ENCODE data around the gene NIPA2. TPM values are rescaled to one million over a fixed set of nuclear protein-coding genes. Genes with fewer than 3 reads are reported as not detected.

The NIPA2 gene
- total RNA-seq, 4 donors from 2014 or later = 22.5 to 36.4 (median 35.2) TPM

DNA sequence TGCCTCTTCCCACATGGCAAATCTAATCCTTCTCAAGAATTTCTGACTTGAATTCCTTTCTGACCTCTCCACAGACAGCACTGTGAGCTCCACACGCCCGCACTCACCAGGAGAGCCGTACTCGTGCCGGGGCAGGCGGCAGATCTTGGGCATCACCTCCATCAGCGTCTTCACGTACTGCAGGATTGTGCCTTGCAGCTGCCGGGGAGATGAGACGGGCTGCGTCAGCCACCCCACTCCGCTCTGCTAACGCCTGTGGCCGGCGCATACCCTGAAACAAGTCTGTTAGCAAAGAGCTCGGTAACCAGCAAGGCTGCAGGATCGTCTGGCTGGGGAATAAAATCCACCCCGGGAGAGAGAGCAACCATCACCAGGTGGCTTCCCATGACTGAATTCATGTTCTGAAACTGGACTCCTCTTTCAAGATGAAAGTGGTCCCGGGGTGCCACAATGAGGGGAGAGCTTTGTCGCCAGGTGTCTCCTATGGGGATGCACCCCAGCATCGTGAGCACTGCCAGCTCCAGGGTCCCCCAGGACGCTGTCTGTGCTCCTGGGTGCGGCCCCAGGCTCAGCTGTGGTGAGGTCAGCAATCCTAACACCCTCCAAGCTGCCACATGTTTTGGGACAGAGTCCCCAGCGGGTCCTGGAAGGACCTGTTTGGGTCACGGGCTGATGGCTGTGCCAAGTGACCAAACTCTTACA is 43.4 kb downstream of the NIPA2 start:
- WGBS = 97% methylated on average over 25 of the region's 25 CpGs
- Histone ChIP-seq H3K4me1 (no peaks in the 10 kb centered on the region), H3K36me3 (peaks cover 65% of the 10 kb centered on the region), H3K4me3 (no peak overlapping the region), H3K9me3 (no peaks in the 10 kb centered on the region), H3K27ac (no peak overlapping the region), H3K27me3 (no peaks in the 10 kb centered on the region)
- TF ChIP-seq POLR2A (IDR thresholded peaks at IDR 0.05) (no peak), POLR2AphosphoS5 (IDR thresholded peaks at IDR 0.05) (no peak), EP300 (IDR thresholded peaks at IDR 0.05) (no peak)
- TF ChIP-seq, protein P1, sequence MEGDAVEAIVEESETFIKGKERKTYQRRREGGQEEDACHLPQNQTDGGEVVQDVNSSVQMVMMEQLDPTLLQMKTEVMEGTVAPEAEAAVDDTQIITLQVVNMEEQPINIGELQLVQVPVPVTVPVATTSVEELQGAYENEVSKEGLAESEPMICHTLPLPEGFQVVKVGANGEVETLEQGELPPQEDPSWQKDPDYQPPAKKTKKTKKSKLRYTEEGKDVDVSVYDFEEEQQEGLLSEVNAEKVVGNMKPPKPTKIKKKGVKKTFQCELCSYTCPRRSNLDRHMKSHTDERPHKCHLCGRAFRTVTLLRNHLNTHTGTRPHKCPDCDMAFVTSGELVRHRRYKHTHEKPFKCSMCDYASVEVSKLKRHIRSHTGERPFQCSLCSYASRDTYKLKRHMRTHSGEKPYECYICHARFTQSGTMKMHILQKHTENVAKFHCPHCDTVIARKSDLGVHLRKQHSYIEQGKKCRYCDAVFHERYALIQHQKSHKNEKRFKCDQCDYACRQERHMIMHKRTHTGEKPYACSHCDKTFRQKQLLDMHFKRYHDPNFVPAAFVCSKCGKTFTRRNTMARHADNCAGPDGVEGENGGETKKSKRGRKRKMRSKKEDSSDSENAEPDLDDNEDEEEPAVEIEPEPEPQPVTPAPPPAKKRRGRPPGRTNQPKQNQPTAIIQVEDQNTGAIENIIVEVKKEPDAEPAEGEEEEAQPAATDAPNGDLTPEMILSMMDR (IDR thresholded peaks at IDR 0.05) = no peak
- DNase-seq (ENCODE audit: low spot score in 2 of 2) = peak in 1 of 2 donors; percentile 27

GRCh38 chr15:22883196-22883595 is 44.7 kb downstream of the NIPA2 start:
- Histone ChIP-seq H3K27ac (no peak overlapping the region), H3K4me3 (no peak overlapping the region), H3K9me3 (no peaks in the 10 kb centered on the region), H3K36me3 (peaks cover 65% of the 10 kb centered on the region), H3K27me3 (no peaks in the 10 kb centered on the region), H3K4me1 (no peaks in the 10 kb centered on the region)
- DNase-seq (ENCODE audit: low spot score in 2 of 2) = peak in 1 of 2 donors; percentile 52
- no peak for TF ChIP-seq POLR2A (IDR thresholded peaks at IDR 0.05)
- no peak for TF ChIP-seq POLR2AphosphoS5 (IDR thresholded peaks at IDR 0.05)
- no peak for TF ChIP-seq EP300 (IDR thresholded peaks at IDR 0.05)
- TF ChIP-seq, protein P1 (IDR thresholded peaks at IDR 0.05) = no peak
- 93% methylated on average over 13 of the region's 13 CpGs for WGBS

- Histone ChIP-seq H3K36me3 (peaks cover 65% of the 10 kb centered on the region), H3K27me3 (no peaks in the 10 kb centered on the region), H3K9me3 (no peaks in the 10 kb centered on the region), H3K4me3 (no peak overlapping the region), H3K4me1 (no peaks in the 10 kb centered on the region), H3K27ac (no peak overlapping the region)
- WGBS = 50% methylated on average over 1 of the region's 1 CpG
- TF ChIP-seq POLR2A (IDR thresholded peaks at IDR 0.05) = no peak
- no peak for TF ChIP-seq POLR2AphosphoS5 (IDR thresholded peaks at IDR 0.05)
- TF ChIP-seq, protein P1 (IDR thresholded peaks at IDR 0.05) = no peak
- TF ChIP-seq EP300 (IDR thresholded peaks at IDR 0.05) = no peak
- DNase-seq (ENCODE audit: low spot score in 2 of 2) = peak in 1 of 2 donors; percentile 33
Measured at GRCh38 chr15:22884344-22884743, 45.9 kb downstream of the NIPA2 start.

- WGBS = 95% methylated on average over 6 of the region's 6 CpGs
- Histone ChIP-seq H3K9me3 (no peaks in the 10 kb centered on the region), H3K27me3 (no peaks in the 10 kb centered on the region), H3K4me1 (no peaks in the 10 kb centered on the region), H3K27ac (no peak overlapping the region), H3K4me3 (no peak overlapping the region), H3K36me3 (peaks cover 59% of the 10 kb centered on the region)
- no peak for DNase-seq (ENCODE audit: low spot score in 2 of 2)
- TF ChIP-seq EP300 (IDR thresholded peaks at IDR 0.05) (no peak), POLR2AphosphoS5 (IDR thresholded peaks at IDR 0.05) (no peak), POLR2A (IDR thresholded peaks at IDR 0.05) (no peak)
- TF ChIP-seq, protein P1 (IDR thresholded peaks at IDR 0.05) = no peak
Measured at GRCh38 chr15:22885120-22885519, 46.7 kb downstream of the NIPA2 start.

- DNase-seq (ENCODE audit: low spot score in 2 of 2) = peak in 1 of 2 donors; percentile 76
- Histone ChIP-seq H3K4me1 (no peaks in the 10 kb centered on the region), H3K27me3 (no peaks in the 10 kb centered on the region), H3K4me3 (no peak overlapping the region), H3K27ac (no peak overlapping the region), H3K9me3 (no peaks in the 10 kb centered on the region), H3K36me3 (peaks cover 57% of the 10 kb centered on the region)
- 75% methylated on average over 14 of the region's 14 CpGs for WGBS
- no peak for TF ChIP-seq POLR2AphosphoS5 (IDR thresholded peaks at IDR 0.05)
- no peak for TF ChIP-seq POLR2A (IDR thresholded peaks at IDR 0.05)
- TF ChIP-seq EP300 (IDR thresholded peaks at IDR 0.05) = no peak
- TF ChIP-seq, protein P1 (IDR thresholded peaks at IDR 0.05) = no peak
Measured at GRCh38 chr15:22887157-22887951, 48.9 kb downstream of the NIPA2 start.

All from suprapubic skin (tissue), 4 donors.